ENCODE data around the gene BABAM2. TPM values are rescaled to one million over a fixed set of nuclear protein-coding genes. Genes with fewer than 3 reads are reported as not detected.
"Not testable (repeated sequence)": the region's sequence is repeated elsewhere in the genome, so short reads cannot be mapped to it uniquely, and the experiment has no call there.

The BABAM2 gene
- total RNA-seq, 1 donor from 2014 or later = 34.6 TPM

- no peaks in the 10 kb centered on the region for H4K20me1 ChIP-seq (ENCODE audit: low read depth)
- no peaks in the 10 kb centered on the region for H3K27me3 Mint-ChIP-seq (ENCODE audit: insufficient read depth, low read depth)
- no peak overlapping the region for H3K27ac ChIP-seq
- no peaks in the 10 kb centered on the region for H3K9me3 ChIP-seq (ENCODE audit: low read depth)
- no peak overlapping the region for H3K4me2 ChIP-seq
- no peak for DNase-seq (ENCODE audit: low spot score)
- peaks cover 6% of the 10 kb centered on the region for H3K9me3 Mint-ChIP-seq
- H3K79me2 ChIP-seq (ENCODE audit: low read depth) = no peaks in the 10 kb centered on the region
- H2AFZ ChIP-seq (replicated peaks) = no peak overlapping the region
- no peak overlapping the region for H3K4me3 ChIP-seq
- no peaks in the 10 kb centered on the region for H3K27me3 ChIP-seq
- H3K27ac Mint-ChIP-seq = peak overlapping the region; percentile 25
- TF ChIP-seq EZH2phosphoT487 (IDR thresholded peaks at IDR 0.05) (no peak), EZH2 (IDR thresholded peaks at IDR 0.05) (no peak), CTCF (IDR thresholded peaks at IDR 0.05) (no peak)
- H3K36me3 Mint-ChIP-seq = peaks cover 14% of the 10 kb centered on the region
- no peak overlapping the region for H3K9ac ChIP-seq
- H3F3A ChIP-seq (ENCODE audit: low read depth) = no peaks in the 10 kb centered on the region
- no peaks in the 10 kb centered on the region for H3K4me1 ChIP-seq
- H3K4me1 Mint-ChIP-seq = peaks cover 14% of the 10 kb centered on the region
- no peaks in the 10 kb centered on the region for H3K36me3 ChIP-seq
- no peak overlapping the region for H3K4me3 Mint-ChIP-seq
Observed at GRCh38 chr2:28332696-28333095, 442.2 kb downstream of the BABAM2 start.

GRCh38 chr2:28333606-28334526 is 443.3 kb downstream of the BABAM2 start:
- H3K9ac ChIP-seq = no peak overlapping the region
- H3K27me3 ChIP-seq = no peaks in the 10 kb centered on the region
- no peaks in the 10 kb centered on the region for H4K20me1 ChIP-seq (ENCODE audit: low read depth)
- H3K27me3 Mint-ChIP-seq (ENCODE audit: insufficient read depth, low read depth) = no peaks in the 10 kb centered on the region
- no peak overlapping the region for H3K27ac ChIP-seq
- peaks cover 10% of the 10 kb centered on the region for H3F3A ChIP-seq (ENCODE audit: low read depth)
- DNase-seq (ENCODE audit: low spot score) = no peak
- peaks cover 6% of the 10 kb centered on the region for H3K9me3 Mint-ChIP-seq
- H3K27ac Mint-ChIP-seq = peak overlapping the region; percentile 52
- H3K36me3 Mint-ChIP-seq = peaks cover 14% of the 10 kb centered on the region
- no peak for TF ChIP-seq EZH2phosphoT487 (IDR thresholded peaks at IDR 0.05)
- TF ChIP-seq EZH2 (IDR thresholded peaks at IDR 0.05) = no peak
- no peak for TF ChIP-seq CTCF (IDR thresholded peaks at IDR 0.05)
- no peak overlapping the region for H3K4me3 Mint-ChIP-seq
- no peaks in the 10 kb centered on the region for H3K36me3 ChIP-seq
- no peaks in the 10 kb centered on the region for H3K9me3 ChIP-seq (ENCODE audit: low read depth)
- no peak overlapping the region for H3K4me3 ChIP-seq
- peaks cover 12% of the 10 kb centered on the region for H3K4me1 ChIP-seq
- H2AFZ ChIP-seq (replicated peaks) = no peak overlapping the region
- peaks cover 20% of the 10 kb centered on the region for H3K4me1 Mint-ChIP-seq
- no peaks in the 10 kb centered on the region for H3K79me2 ChIP-seq (ENCODE audit: low read depth)
- no peak overlapping the region for H3K4me2 ChIP-seq

GRCh38 chr2:28334527-28334894 is 444.0 kb downstream of the BABAM2 start:
- Histone ChIP-seq H3F3A (ENCODE audit: low read depth) (peaks cover 17% of the 10 kb centered on the region), H4K20me1 (ENCODE audit: low read depth) (no peaks in the 10 kb centered on the region), H3K4me2 (no peak overlapping the region), H3K27me3 (no peaks in the 10 kb centered on the region), H3K4me1 (peaks cover 17% of the 10 kb centered on the region), H2AFZ (replicated peaks) (no peak overlapping the region), H3K27ac (no peak overlapping the region), H3K36me3 (no peaks in the 10 kb centered on the region), H3K9ac (no peak overlapping the region), H3K4me3 (no peak overlapping the region), H3K9me3 (ENCODE audit: low read depth) (no peaks in the 10 kb centered on the region), H3K79me2 (ENCODE audit: low read depth) (no peaks in the 10 kb centered on the region)
- DNase-seq (ENCODE audit: low spot score) = no peak
- Mint-ChIP-seq H3K36me3 (peaks cover 12% of the 10 kb centered on the region), H3K27ac (no peak overlapping the region), H3K4me3 (no peak overlapping the region), H3K27me3 (ENCODE audit: insufficient read depth, low read depth) (no peaks in the 10 kb centered on the region), H3K4me1 (peaks cover 26% of the 10 kb centered on the region), H3K9me3 (peaks cover 6% of the 10 kb centered on the region)
- TF ChIP-seq CTCF (IDR thresholded peaks at IDR 0.05) (no peak), EZH2 (IDR thresholded peaks at IDR 0.05) (no peak), EZH2phosphoT487 (IDR thresholded peaks at IDR 0.05) (no peak)

- not testable (repeated sequence) for H3K27ac Mint-ChIP-seq, H3K9me3 Mint-ChIP-seq
- peaks cover 26% of the 10 kb centered on the region for H3K4me1 Mint-ChIP-seq
Observed at GRCh38 chr2:28335265-28335664, 444.7 kb downstream of the BABAM2 start.

More at GRCh38 chr2:28335265-28335664, 444.7 kb downstream of the BABAM2 start:
- not testable (repeated sequence) for DNase-seq (ENCODE audit: low spot score); H3K27me3 Mint-ChIP-seq (ENCODE audit: insufficient read depth, low read depth); H2AFZ ChIP-seq (replicated peaks); H3K4me2 ChIP-seq; H3K36me3 ChIP-seq; H3K79me2 ChIP-seq (ENCODE audit: low read depth); H3K36me3 Mint-ChIP-seq; H3K27ac ChIP-seq; H3K9ac ChIP-seq; H3K9me3 ChIP-seq (ENCODE audit: low read depth); H3K27me3 ChIP-seq; H4K20me1 ChIP-seq (ENCODE audit: low read depth); H3K4me3 ChIP-seq; H3K4me3 Mint-ChIP-seq
- Histone ChIP-seq H3K4me1 (peaks cover 20% of the 10 kb centered on the region), H3F3A (ENCODE audit: low read depth) (peaks cover 17% of the 10 kb centered on the region)

Measured in neural progenitor cell (in vitro differentiated cells).